ENCODE data around the gene S100A2.

S100A2 gene

DNA sequence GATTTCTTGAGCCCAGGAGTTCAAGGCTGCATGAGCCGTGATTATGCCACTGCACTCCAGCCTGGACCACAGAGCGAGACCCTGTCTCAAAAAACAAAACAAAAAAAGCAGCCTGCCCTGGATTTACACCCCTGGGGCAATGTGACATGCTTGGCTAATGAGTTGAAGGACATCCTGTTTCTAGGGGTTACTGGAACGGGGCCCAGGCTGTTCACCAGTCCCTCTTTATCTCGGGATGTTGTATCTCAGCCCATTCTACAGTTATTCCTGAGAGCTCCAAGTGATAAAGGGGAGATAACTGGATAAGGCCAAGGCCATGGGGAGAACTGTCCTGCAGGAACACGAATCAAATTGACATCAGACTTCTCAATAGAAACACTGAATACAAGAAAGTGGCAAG lies 21.7 kb upstream of the S100A2 start:
- H4K20me1 ChIP-seq (ENCODE audit: insufficient read depth, low read length, poor library complexity, severe bottlenecking), result no peaks in the 10 kb centered on the region
- TF ChIP-seq EZH2phosphoT487 (IDR thresholded peaks at IDR 0.05; ENCODE audit: borderline replicate concordance), result no peak
- TF ChIP-seq, protein P1, sequence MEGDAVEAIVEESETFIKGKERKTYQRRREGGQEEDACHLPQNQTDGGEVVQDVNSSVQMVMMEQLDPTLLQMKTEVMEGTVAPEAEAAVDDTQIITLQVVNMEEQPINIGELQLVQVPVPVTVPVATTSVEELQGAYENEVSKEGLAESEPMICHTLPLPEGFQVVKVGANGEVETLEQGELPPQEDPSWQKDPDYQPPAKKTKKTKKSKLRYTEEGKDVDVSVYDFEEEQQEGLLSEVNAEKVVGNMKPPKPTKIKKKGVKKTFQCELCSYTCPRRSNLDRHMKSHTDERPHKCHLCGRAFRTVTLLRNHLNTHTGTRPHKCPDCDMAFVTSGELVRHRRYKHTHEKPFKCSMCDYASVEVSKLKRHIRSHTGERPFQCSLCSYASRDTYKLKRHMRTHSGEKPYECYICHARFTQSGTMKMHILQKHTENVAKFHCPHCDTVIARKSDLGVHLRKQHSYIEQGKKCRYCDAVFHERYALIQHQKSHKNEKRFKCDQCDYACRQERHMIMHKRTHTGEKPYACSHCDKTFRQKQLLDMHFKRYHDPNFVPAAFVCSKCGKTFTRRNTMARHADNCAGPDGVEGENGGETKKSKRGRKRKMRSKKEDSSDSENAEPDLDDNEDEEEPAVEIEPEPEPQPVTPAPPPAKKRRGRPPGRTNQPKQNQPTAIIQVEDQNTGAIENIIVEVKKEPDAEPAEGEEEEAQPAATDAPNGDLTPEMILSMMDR (conservative IDR thresholded peaks at IDR 0.05; ENCODE audit: low read length), result no peak
- no peaks in the 10 kb centered on the region for H3K27me3 ChIP-seq (ENCODE audit: insufficient read depth, low read length, poor library complexity, severe bottlenecking)
- H3K4me3 ChIP-seq (ENCODE audit: low read length, poor library complexity, severe bottlenecking), result no peak overlapping the region
- no peaks in the 10 kb centered on the region for H3K79me2 ChIP-seq (ENCODE audit: insufficient read depth, low read length)
- H3K9me2 ChIP-seq (replicated peaks; ENCODE audit: low read depth, low read length), result no peaks in the 10 kb centered on the region
- no peak overlapping the region for H3K4me2 ChIP-seq (ENCODE audit: low read depth, low read length, poor library complexity, severe bottlenecking)
- H3K9ac ChIP-seq (ENCODE audit: low read depth, low read length, poor library complexity, severe bottlenecking), result no peak overlapping the region
- H3K4me1 ChIP-seq (ENCODE audit: insufficient read depth, low read length, poor library complexity, severe bottlenecking), result no peaks in the 10 kb centered on the region
- H3K36me3 ChIP-seq (ENCODE audit: insufficient read depth, low read length), result no peaks in the 10 kb centered on the region
- no peaks in the 10 kb centered on the region for H3K9me3 ChIP-seq (ENCODE audit: insufficient read depth, low read depth, low read length)
- H2AFZ ChIP-seq (ENCODE audit: low read length), result peak overlapping the region; percentile 73; the same call in 1 of the 2 replicates
- H3F3A ChIP-seq (ENCODE audit: low read depth), result no peaks in the 10 kb centered on the region

DNA sequence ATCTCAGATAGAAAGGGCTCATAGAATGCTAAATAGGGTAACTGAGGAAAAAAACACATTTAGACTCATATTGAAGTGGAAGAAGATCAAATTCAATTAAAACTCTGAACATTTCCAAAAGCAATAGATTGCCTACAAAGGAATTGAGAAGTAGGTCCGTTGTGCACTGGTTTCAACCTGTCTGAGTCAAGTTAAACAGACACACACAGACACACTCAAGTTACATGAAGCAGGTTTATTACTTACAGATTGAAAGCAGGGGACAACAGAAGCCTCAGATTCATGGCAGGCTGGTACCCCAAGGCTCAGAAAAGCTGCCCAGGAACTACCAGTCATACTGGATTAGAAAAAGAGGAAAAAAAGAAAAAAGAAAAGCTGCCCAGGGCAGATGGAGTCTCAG lies 20.7 kb upstream of the S100A2 start:
- H3K36me3 ChIP-seq (ENCODE audit: insufficient read depth, low read length), result no peaks in the 10 kb centered on the region
- no peaks in the 10 kb centered on the region for H3K9me2 ChIP-seq (replicated peaks; ENCODE audit: low read depth, low read length)
- H3K27me3 ChIP-seq (ENCODE audit: insufficient read depth, low read length, poor library complexity, severe bottlenecking), result no peaks in the 10 kb centered on the region
- H4K20me1 ChIP-seq (ENCODE audit: insufficient read depth, low read length, poor library complexity, severe bottlenecking), result no peaks in the 10 kb centered on the region
- TF ChIP-seq EZH2phosphoT487 (IDR thresholded peaks at IDR 0.05; ENCODE audit: borderline replicate concordance), result no peak
- TF ChIP-seq, protein P1 (conservative IDR thresholded peaks at IDR 0.05; ENCODE audit: low read length), result no peak
- H3K4me2 ChIP-seq (ENCODE audit: low read depth, low read length, poor library complexity, severe bottlenecking), result no peak overlapping the region
- no peak overlapping the region for H3K4me3 ChIP-seq (ENCODE audit: low read length, poor library complexity, severe bottlenecking)
- no peaks in the 10 kb centered on the region for H3K9me3 ChIP-seq (ENCODE audit: insufficient read depth, low read depth, low read length)
- no peaks in the 10 kb centered on the region for H3K79me2 ChIP-seq (ENCODE audit: insufficient read depth, low read length)
- H3K4me1 ChIP-seq (ENCODE audit: insufficient read depth, low read length, poor library complexity, severe bottlenecking), result no peaks in the 10 kb centered on the region
- no peak overlapping the region for H2AFZ ChIP-seq (ENCODE audit: low read length)
- no peaks in the 10 kb centered on the region for H3F3A ChIP-seq (ENCODE audit: low read depth)
- no peak overlapping the region for H3K9ac ChIP-seq (ENCODE audit: low read depth, low read length, poor library complexity, severe bottlenecking)

DNA sequence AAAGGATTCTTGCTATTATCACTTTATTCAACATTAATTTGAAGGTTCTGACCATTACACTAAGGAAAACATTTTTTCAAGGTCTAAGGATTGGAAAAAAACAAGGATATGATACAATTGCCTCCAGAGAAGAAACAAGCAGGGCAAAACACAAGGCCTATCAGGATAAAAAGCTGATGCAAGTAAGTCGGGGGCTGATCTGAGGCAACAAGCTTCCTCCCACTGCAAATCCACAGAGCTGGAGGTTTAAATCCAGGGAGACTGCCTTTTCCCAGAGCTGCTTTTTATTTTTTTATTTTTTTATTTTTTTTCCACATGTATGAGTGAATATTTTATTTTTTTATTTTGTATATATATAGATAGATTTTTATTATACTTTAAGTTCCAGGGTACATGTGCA lies 19.4 kb upstream of the S100A2 start:
- H3K9me3 ChIP-seq (ENCODE audit: insufficient read depth, low read depth, low read length), result no peaks in the 10 kb centered on the region
- no peak overlapping the region for H3K4me3 ChIP-seq (ENCODE audit: low read length, poor library complexity, severe bottlenecking)
- no peaks in the 10 kb centered on the region for H3K79me2 ChIP-seq (ENCODE audit: insufficient read depth, low read length)
- H3K9me2 ChIP-seq (replicated peaks; ENCODE audit: low read depth, low read length), result no peaks in the 10 kb centered on the region
- no peaks in the 10 kb centered on the region for H3K4me1 ChIP-seq (ENCODE audit: insufficient read depth, low read length, poor library complexity, severe bottlenecking)
- TF ChIP-seq, protein P1 (conservative IDR thresholded peaks at IDR 0.05; ENCODE audit: low read length), result no peak
- no peak for TF ChIP-seq EZH2phosphoT487 (IDR thresholded peaks at IDR 0.05; ENCODE audit: borderline replicate concordance)
- H4K20me1 ChIP-seq (ENCODE audit: insufficient read depth, low read length, poor library complexity, severe bottlenecking), result no peaks in the 10 kb centered on the region
- no peak overlapping the region for H3K9ac ChIP-seq (ENCODE audit: low read depth, low read length, poor library complexity, severe bottlenecking)
- no peaks in the 10 kb centered on the region for H3F3A ChIP-seq (ENCODE audit: low read depth)
- no peaks in the 10 kb centered on the region for H3K27me3 ChIP-seq (ENCODE audit: insufficient read depth, low read length, poor library complexity, severe bottlenecking)
- no peak overlapping the region for H2AFZ ChIP-seq (ENCODE audit: low read length)
- H3K4me2 ChIP-seq (ENCODE audit: low read depth, low read length, poor library complexity, severe bottlenecking), result no peak overlapping the region
- H3K36me3 ChIP-seq (ENCODE audit: insufficient read depth, low read length), result no peaks in the 10 kb centered on the region
